ENCODE measurements around the gene TTC29.
"Not testable (repeated sequence)": the region's sequence is repeated elsewhere in the genome, so short reads cannot be mapped to it uniquely, and the experiment has no call there.

TTC29 gene

GRCh38 chr4:146762016-146762415 is 183.6 kb downstream of the TTC29 start:
- DNase-seq (ENCODE audit: low spot score): no peak
- Histone ChIP-seq H3K4me3 (no peak overlapping the region), H3K27ac (no peak overlapping the region)
- TF ChIP-seq CTCF (IDR thresholded peaks at IDR 0.05): no peak

GRCh38 chr4:146742416-146742815 is 203.2 kb downstream of the TTC29 start:
- H3K4me3 ChIP-seq: no peak overlapping the region
- TF ChIP-seq CTCF (IDR thresholded peaks at IDR 0.05): no peak
- no peak for DNase-seq (ENCODE audit: low spot score)
- no peak overlapping the region for H3K27ac ChIP-seq

GRCh38 chr4:146739182-146739581 is 206.5 kb downstream of the TTC29 start:
- DNase-seq (ENCODE audit: low spot score): no peak
- no peak for TF ChIP-seq CTCF (IDR thresholded peaks at IDR 0.05)
- Histone ChIP-seq H3K4me3 (no peak overlapping the region), H3K27ac (no peak overlapping the region)

GRCh38 chr4:146723519-146723918 is 222.1 kb downstream of the TTC29 start:
- not testable (repeated sequence) for H3K4me3 ChIP-seq; H3K27ac ChIP-seq; DNase-seq (ENCODE audit: low spot score)

GRCh38 chr4:146709956-146710355 is 235.7 kb downstream of the TTC29 start:
- no peak for DNase-seq (ENCODE audit: low spot score)
- TF ChIP-seq CTCF (IDR thresholded peaks at IDR 0.05): no peak
- Histone ChIP-seq H3K4me3 (no peak overlapping the region), H3K27ac (no peak overlapping the region)

GRCh38 chr4:146699910-146700309 is 245.8 kb downstream of the TTC29 start:
- Histone ChIP-seq H3K27ac (no peak overlapping the region), H3K4me3 (no peak overlapping the region)
- TF ChIP-seq CTCF (IDR thresholded peaks at IDR 0.05): no peak
- DNase-seq (ENCODE audit: low spot score): no peak

GRCh38 chr4:146674829-146675570 is 270.7 kb downstream of the TTC29 start:
- no peak for DNase-seq (ENCODE audit: low spot score)
- Histone ChIP-seq H3K4me3 (no peak overlapping the region), H3K27ac (no peak overlapping the region)
- TF ChIP-seq CTCF (IDR thresholded peaks at IDR 0.05): no peak

GRCh38 chr4:146663968-146664311 is 281.7 kb downstream of the TTC29 start:
- not testable (repeated sequence) for DNase-seq (ENCODE audit: low spot score); H3K27ac ChIP-seq; H3K4me3 ChIP-seq
